ENCODE measurements around the gene GDPD5.

- TF ChIP-seq CTCF (IDR thresholded peaks at IDR 0.05; ENCODE audit: borderline replicate concordance, extremely low read depth, low read length, poor library complexity, severe bottlenecking), result no peak
- no peak for TF ChIP-seq EZH2 (IDR thresholded peaks at IDR 0.05; ENCODE audit: borderline replicate concordance, low read depth, low read length, severe bottlenecking)
These were observed 99.0 kb downstream of the GDPD5 start for GRCh38 chr11:75426720-75427086.
